CD1c-positive myeloid dendritic cell (primary cell): ENCODE results near the gene IRF1.
"Not testable (repeated sequence)": the region's sequence is repeated elsewhere in the genome, so short reads cannot be mapped to it uniquely, and the experiment has no call there.

Source experiments
- DNase-seq: peaks from one replicate; pipeline ENCODE4 v3.0.0-alpha.2; 2016; ENCODE audit errors: extremely low spot score

Gene IRF1

GRCh38 chr5:132487095-132487428, 3.5 kb downstream of the IRF1 start:
- no peak for DNase-seq

- DNase-seq = no peak
These were observed 4.1 kb downstream of the IRF1 start for GRCh38 chr5:132486318-132487094.

GRCh38 chr5:132485641-132486317, 4.8 kb downstream of the IRF1 start:
- DNase-seq = no peak

- not testable (repeated sequence) for DNase-seq
These were observed 5.5 kb downstream of the IRF1 start for GRCh38 chr5:132484876-132485640.

GRCh38 chr5:132484391-132484725, 6.2 kb downstream of the IRF1 start:
- peak; percentile 29 for DNase-seq

- no peak for DNase-seq
These were observed 6.7 kb downstream of the IRF1 start for GRCh38 chr5:132483661-132484390.

GRCh38 chr5:132483101-132483500, 7.5 kb downstream of the IRF1 start:
- DNase-seq = no peak

GRCh38 chr5:132481596-132482211, 8.9 kb downstream of the IRF1 start:
- no peak for DNase-seq

GRCh38 chr5:132480893-132481595, 9.5 kb downstream of the IRF1 start:
- DNase-seq = no peak

GRCh38 chr5:132480546-132480892, 10.1 kb downstream of the IRF1 start:
- no peak for DNase-seq

GRCh38 chr5:132480042-132480441, 10.5 kb downstream of the IRF1 start:
- no peak for DNase-seq

GRCh38 chr5:132479111-132479951, 11.2 kb downstream of the IRF1 start:
- DNase-seq = no peak

GRCh38 chr5:132478366-132478871, 12.2 kb downstream of the IRF1 start:
- DNase-seq = peak; percentile 29

GRCh38 chr5:132477784-132478365, 12.7 kb downstream of the IRF1 start:
- no peak for DNase-seq

- no peak for DNase-seq
These were observed 13.4 kb downstream of the IRF1 start for GRCh38 chr5:132476876-132477781.

GRCh38 chr5:132475987-132476875, 14.3 kb downstream of the IRF1 start:
- DNase-seq = no peak

- DNase-seq = no peak
These were observed 15.1 kb downstream of the IRF1 start for GRCh38 chr5:132475497-132475882.
